Heart left ventricle (tissue), 16 donors: ENCODE results near the gene GRAMD1B. TPM values are rescaled to one million over a fixed set of nuclear protein-coding genes. Genes with fewer than 3 reads are reported as not detected.

Source experiments
- ATAC-seq, 4 donors: fragments of 200-7000 bp; cut with Tn5 transposase; one replicate each; pipeline ENCODE4 v1.9.1; 2020 to 2022; ENCODE audit warnings: moderate library complexity in 4 of 4, mild to moderate bottlenecking in 3 of 4, moderate number of reproducible peaks in 1 of 4
- DNase-seq, 5 donors: peaks; one replicate each; pipeline ENCODE4 v3.0.0-alpha.2; 2020
- H3K27ac ChIP-seq, 12 donors: fragments of 200-600 bp; sonication (generic) in 4 of 12; one replicate each; pipeline versions ENCODE4 v1.5.0 to v1.8.0; 2016 to 2022; ENCODE audit warnings: mild to moderate bottlenecking in 2 of 12
- H3K27me3 ChIP-seq, 9 donors: fragments of 200-600 bp; sonication (generic) in 2 of 9; one replicate each; pipeline versions ENCODE4 v1.5.1 to v1.8.0; 2016 to 2022; ENCODE audit warnings: mild to moderate bottlenecking in 3 of 9
- H3K36me3 ChIP-seq, 9 donors: fragments of 200-600 bp; sonication (generic) in 2 of 9; one replicate each; pipeline versions ENCODE4 v1.5.0 to v1.8.0; 2018 to 2022; ENCODE audit warnings: mild to moderate bottlenecking in 2 of 9
- H3K4me1 ChIP-seq, 12 donors: fragments of 200-600 bp; sonication (generic) in 4 of 12; one replicate each; pipeline versions ENCODE4 v1.5.0 to v1.8.0; 2016 to 2022; ENCODE audit warnings: mild to moderate bottlenecking in 3 of 12
- H3K4me3 ChIP-seq, 12 donors: fragments of 200-600 bp; sonication (generic) in 4 of 12; one replicate each; pipeline versions ENCODE4 v1.5.0 to v1.8.0; 2017 to 2022; ENCODE audit warnings: mild to moderate bottlenecking in 9 of 12, moderate library complexity in 4 of 12
- H3K9me3 ChIP-seq, 12 donors: fragments of 200-600 bp; sonication (generic) in 4 of 12; one replicate each; pipeline versions ENCODE4 v1.5.0 to v1.8.0; 2016 to 2022; ENCODE audit warnings: mild to moderate bottlenecking in 1 of 12
- CTCF ChIP-seq, 12 donors: fragments of 200-600 bp; sonication (generic) in 4 of 12; IDR thresholded peaks; one replicate each; pipeline versions ENCODE4 v1.5.0 to v1.8.0; 2018 to 2022; ENCODE audit warnings: antibody characterized with exemption in 12 of 12, mild to moderate bottlenecking in 5 of 12
- POLR2A ChIP-seq, 2 donors: fragments of 450-650 bp; IDR thresholded peaks; one replicate each; pipeline ENCODE4 v1.6.1; 2017; ENCODE audit warnings: antibody characterized with exemption in 2 of 2, mild to moderate bottlenecking in 2 of 2, moderate library complexity in 2 of 2
- WGBS, 4 donors: extraction: QIAGEN DNeasy Blood & Tissue Kit in 2 of 4; methylation state at CpG; one replicate each; pipeline versions ENCODE4 v1.1.5 to v1.1.7; 2013 to 2018; 5-methylcytosine and 5-hydroxymethylcytosine counted together
- intact Hi-C, 10 donors: fragments of 100-400 bp; cut with DNase I; formaldehyde crosslinking; loops; one replicate each; pipeline versions ENCODE4 v1.11.1 to v1.14.2; 2022
- polyA plus RNA-seq, 2 donors: library from polyadenylated mRNA; stranded (reverse); fragments of 200-250 nt; gene quantifications; one replicate each; pipeline ENCODE4 v1.2.3, GENCODE V29; 2013
- total RNA-seq, 9 donors: library from RNA; depleted of rRNA in 2 of 9; stranded (reverse); fragments of >200 nt in 2 of 9; fragmentation: NEBNext Ultra II Directional in 3 of 9; extraction: Animal tissue kit (Norgen Biotek cat#: 25700) in 3 of 9; gene quantifications; one replicate each; pipeline versions ENCODE4 v1.1.0 to v1.2.4, GENCODE V29; 2016 to 2023
- donor health status: ischemic (EF 13 %, LVEDD 7.1; RV severe dilation, severe dysfunction).
- donor health status: healthy with polysubstance abuse.
- donor health status: DM: no; HTN: yes; CAD: no.
- donor health status: DM: no; HTN: no; CAD: no.
- donor health status: ischemic (EF 25% LVEDD 6.9; RV normal size, moderate dysfunction).
- donor health status: ischemic (EF 25% LVEDD 5.7; RV mildly dilated, moderate dysfunction).
- donor health status: healthy.
- donor health status: DM: yes; HTN: yes; CAD: no.
- donor health status: ischemic (EF 35%, LVEDD 5.7; RV mildly dilated, moderate dysfunction).
- donor health status: nonischemic (EF 11% LVEDD 7.7; RV severe dilation, severe dysfunction).
- donor health status: DM: yes; HTN: yes; CAD: no.
- donor health status: PGD.
- donor health status: ischemic (EF 29% LVEDD 5.4; RV normal size, mild dysfunction).
- donor health status: nonischemic (EF 23%, LVEDD 6.1; RV moderate dilation, normal function).

GRAMD1B gene
- total and polyA plus RNA-seq, 11 donors, result 8.6 to 42.5 (median 23.0) TPM

- ATAC-seq (peak; percentile 45 to 58 (median 52)), DNase-seq (peak in 4 of 5 donors; percentile 43 to 73 (median 57))
- 14 to 21% (median 19%) methylated on average over 25 of the region's 25 CpGs for WGBS, 4 donors
- H3K36me3 ChIP-seq, result no peaks in the 10 kb centered on the region
- no peak overlapping the region for H3K27ac ChIP-seq
- H3K27me3 ChIP-seq, result no peaks in the 10 kb centered on the region
- H3K4me1 ChIP-seq, result peaks cover 0 to 14% (median 2%) of the 10 kb centered on the region in 12 donors
- TF ChIP-seq CTCF (IDR thresholded peaks at IDR 0.05) (peak; percentile 79 to 92 (median 88)), POLR2A (IDR thresholded peaks at IDR 0.05) (no peak)
- intact Hi-C loops, result loop anchor here in 8 of 10 donors (1.0 to 5.0 kb wide), 3 partner anchors 126 to 127 kb away; no protein-coding TSS in a partner anchor
- no peak overlapping the region for H3K4me3 ChIP-seq
- H3K9me3 ChIP-seq, result no peaks in the 10 kb centered on the region
These were observed 150.6 kb downstream of the GRAMD1B start for GRCh38 chr11:123580557-123581275.

- intact Hi-C loops, result loop anchor here in 7 of 10 donors (2.0 to 5.0 kb wide), 2 partner anchors 125 kb away; no protein-coding TSS in a partner anchor
- no peak for DNase-seq
These were observed 151.8 kb downstream of the GRAMD1B start for GRCh38 chr11:123581651-123582399.

GRCh38 chr11:123582992-123583504 is 153.0 kb downstream of the GRAMD1B start:
- intact Hi-C loops, result loop anchor here in 5 of 10 donors (5.0 kb wide), 1 partner anchor 124 kb away; no protein-coding TSS in a partner anchor
- TF ChIP-seq CTCF (IDR thresholded peaks at IDR 0.05) (no peak), POLR2A (IDR thresholded peaks at IDR 0.05) (no peak)
- ATAC-seq, result no peak
- Histone ChIP-seq H3K9me3 (no peaks in the 10 kb centered on the region), H3K27me3 (no peaks in the 10 kb centered on the region), H3K36me3 (no peaks in the 10 kb centered on the region), H3K4me1 (peaks cover 0 to 7% (median 0%) of the 10 kb centered on the region in 12 donors), H3K27ac (no peak overlapping the region), H3K4me3 (no peak overlapping the region)
- WGBS, 4 donors, result 89 to 95% (median 92%) methylated on average over 12 of the region's 12 CpGs
- DNase-seq, result no peak

More at GRCh38 chr11:123581651-123582399, 151.8 kb downstream of the GRAMD1B start:
- WGBS, 4 donors, result 84 to 90% (median 87%) methylated on average over 19 to 22 of the region's 22 CpGs
- no peak for ATAC-seq
- Histone ChIP-seq H3K4me1 (peaks cover 0 to 10% (median under 1%) of the 10 kb centered on the region in 12 donors), H3K36me3 (no peaks in the 10 kb centered on the region), H3K4me3 (no peak overlapping the region), H3K27ac (no peak overlapping the region), H3K9me3 (no peaks in the 10 kb centered on the region), H3K27me3 (no peaks in the 10 kb centered on the region)
- no peak for TF ChIP-seq CTCF (IDR thresholded peaks at IDR 0.05)
- TF ChIP-seq POLR2A (IDR thresholded peaks at IDR 0.05), result no peak

GRCh38 chr11:123584186-123584585 is 154.1 kb downstream of the GRAMD1B start:
- DNase-seq (no peak), ATAC-seq (no peak)
- intact Hi-C loops, result loop anchor here in 5 of 10 donors (5.0 kb wide), 1 partner anchor 123 kb away; no protein-coding TSS in a partner anchor
- H3K27ac ChIP-seq, result no peak overlapping the region
- H3K9me3 ChIP-seq, result no peaks in the 10 kb centered on the region
- H3K4me1 ChIP-seq, result peaks cover 0 to 7% (median 0%) of the 10 kb centered on the region in 12 donors
- TF ChIP-seq CTCF (IDR thresholded peaks at IDR 0.05) (no peak), POLR2A (IDR thresholded peaks at IDR 0.05) (no peak)
- no peaks in the 10 kb centered on the region for H3K27me3 ChIP-seq
- no peak overlapping the region for H3K4me3 ChIP-seq
- no peaks in the 10 kb centered on the region for H3K36me3 ChIP-seq
- WGBS, 4 donors, result 89 to 97% (median 94%) methylated on average over 4 of the region's 4 CpGs
